HG02938 (cell line): ENCODE data around the gene MRPS21.
"Not testable (repeated sequence)": the region's sequence is repeated elsewhere in the genome, so short reads cannot be mapped to it uniquely, and the experiment has no call there.

Source experiments
- ATAC-seq: cut with Tn5 transposase; IDR thresholded peaks from one replicate; pipeline ENCODE4 v1.9.1; 2021; ENCODE audit warnings: mild to moderate bottlenecking, moderate library complexity; ENCODE audit not compliant: unreplicated experiment

MRPS21 gene

DNA sequence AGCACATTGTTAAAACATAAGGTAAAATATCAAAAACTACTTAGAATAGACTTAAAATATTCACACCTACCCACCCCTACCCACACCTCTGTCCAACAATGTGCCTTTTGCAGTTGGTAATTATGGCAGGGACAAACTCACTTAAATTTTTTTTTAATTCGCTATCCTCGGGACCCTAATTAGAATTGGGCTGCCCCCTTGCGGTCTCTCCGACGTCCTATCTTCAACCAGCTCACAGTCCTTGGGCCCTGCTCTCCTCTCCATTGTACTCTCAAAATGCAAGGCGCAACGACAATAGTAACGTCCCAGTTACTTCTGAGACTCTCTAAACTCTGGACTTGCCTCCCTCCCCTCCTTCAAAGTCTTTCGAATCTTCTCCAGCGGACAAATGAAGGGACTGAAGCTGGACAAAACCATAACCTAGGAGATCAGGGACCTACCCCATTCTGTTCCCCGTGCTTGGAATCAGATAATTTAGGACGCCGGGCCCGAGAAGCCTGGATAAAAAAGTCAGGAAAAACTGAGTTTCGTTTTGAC lies 12.4 kb upstream of the MRPS21 start:
- ATAC-seq, result no peak

DNA sequence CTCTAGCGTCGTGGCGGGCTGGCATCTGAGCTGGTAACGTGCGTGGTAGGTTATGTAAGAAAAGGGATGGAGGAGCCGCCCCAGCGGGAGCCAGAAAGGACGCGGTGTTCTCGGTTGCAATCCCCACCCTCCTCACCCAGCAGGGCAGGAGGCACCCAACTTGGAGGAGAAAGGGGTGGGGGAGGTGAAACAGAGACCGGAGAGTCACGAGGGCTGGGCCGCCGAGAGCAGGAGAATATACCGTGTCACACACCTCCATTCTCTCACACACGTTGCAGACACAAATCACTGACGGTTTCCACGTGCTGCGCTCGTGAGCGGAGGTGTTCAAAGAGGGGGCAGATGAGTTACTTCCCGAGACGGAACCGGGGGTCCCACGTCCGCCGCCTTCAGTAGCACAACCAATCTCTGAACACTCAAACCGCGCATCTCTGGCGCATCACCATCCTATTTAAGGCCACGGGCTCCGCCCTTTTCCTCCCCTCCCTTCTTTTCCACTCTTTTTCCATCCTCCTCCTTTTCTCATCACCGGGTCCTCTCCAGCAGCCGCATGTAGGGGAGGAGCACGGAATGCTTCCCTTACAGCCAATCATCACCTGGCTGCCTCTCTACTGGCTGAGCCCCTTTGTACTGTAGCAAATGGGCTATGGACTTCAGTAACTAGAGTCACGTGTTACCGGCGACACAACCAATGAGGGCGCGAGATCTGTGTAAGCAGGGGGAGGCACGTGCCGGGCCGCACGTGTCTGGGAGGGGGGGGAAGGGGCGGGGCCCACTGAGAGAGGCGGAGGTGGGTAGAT lies 11.7 kb upstream of the MRPS21 start, which contains the start of gene CIART:
CIART (plus strand) TSS at position 797 of the 800 bp plus-strand sequence. CDS start 714 bp downstream, outside the sequence.
- ATAC-seq, result peak; percentile 71

- ATAC-seq, result no peak
Measured at GRCh38 chr1:150282558-150282958, 11.1 kb upstream of the MRPS21 start.

DNA sequence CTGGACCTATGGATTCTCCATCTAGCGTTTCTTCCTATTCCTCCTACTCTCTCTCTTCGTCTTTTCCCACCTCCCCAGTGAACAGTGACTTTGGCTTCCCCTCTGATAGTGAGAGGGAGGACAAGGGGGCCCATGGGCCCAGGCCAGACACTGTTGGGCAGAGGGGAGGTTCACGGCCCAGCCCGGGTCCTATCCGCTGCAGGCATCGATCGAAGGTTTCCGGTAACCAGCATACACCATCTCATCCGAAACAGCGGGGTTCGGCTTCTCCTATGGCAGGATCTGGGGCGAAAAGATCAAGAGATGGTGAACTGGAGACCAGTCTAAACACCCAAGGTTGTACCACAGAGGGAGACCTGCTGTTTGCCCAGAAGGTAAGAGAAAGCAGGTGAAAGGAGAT lies 10.4 kb upstream of the MRPS21 start:
- ATAC-seq, result no peak

GRCh38 chr1:150288382-150288781 lies 5.3 kb upstream of the MRPS21 start:
- ATAC-seq, result no peak

- ATAC-seq, result no peak
Measured at GRCh38 chr1:150288822-150289221, 4.8 kb upstream of the MRPS21 start.

DNA sequence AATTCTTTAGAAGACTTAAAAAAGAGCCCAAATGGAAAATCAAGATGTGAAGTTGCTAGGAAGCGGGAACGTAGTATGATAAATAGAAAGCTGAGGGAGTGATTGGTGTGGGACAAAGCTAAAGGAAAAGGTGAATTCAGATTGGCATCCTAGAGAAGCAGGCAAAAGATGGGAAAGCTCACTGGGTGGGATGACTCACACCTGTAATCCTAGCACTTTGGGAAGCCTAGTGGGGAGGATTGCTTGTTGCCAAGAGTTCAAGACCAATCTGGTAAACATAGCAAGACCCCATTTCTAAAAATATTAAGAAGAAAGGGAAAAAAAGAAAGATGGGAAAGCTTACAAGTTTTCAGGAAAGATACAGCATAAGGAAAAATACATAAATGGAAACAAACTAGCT lies 1.8 kb downstream of the MRPS21 start:
- ATAC-seq, result no peak

DNA sequence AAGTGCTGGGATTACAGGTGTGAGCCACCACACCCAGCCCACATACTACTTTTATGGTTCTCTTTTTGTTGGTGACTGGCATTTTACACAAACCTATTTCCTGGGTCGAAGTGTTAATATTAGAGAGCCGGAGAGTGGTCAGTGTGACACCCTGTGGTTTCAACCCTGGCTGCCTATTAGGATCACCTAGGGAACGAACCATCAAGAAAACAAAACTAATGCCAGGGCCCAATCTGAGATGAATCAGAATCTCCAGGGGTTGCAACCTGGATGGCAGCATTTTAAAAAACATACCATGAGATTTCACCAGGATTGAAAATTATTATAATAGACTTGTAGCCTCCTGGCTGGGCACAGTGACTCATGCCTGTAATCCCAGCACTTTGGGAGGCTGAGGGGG lies 6.1 kb downstream of the MRPS21 start:
- ATAC-seq, result no peak

- no peak for ATAC-seq
Measured at GRCh38 chr1:150302338-150302737, 8.7 kb downstream of the MRPS21 start.

DNA sequence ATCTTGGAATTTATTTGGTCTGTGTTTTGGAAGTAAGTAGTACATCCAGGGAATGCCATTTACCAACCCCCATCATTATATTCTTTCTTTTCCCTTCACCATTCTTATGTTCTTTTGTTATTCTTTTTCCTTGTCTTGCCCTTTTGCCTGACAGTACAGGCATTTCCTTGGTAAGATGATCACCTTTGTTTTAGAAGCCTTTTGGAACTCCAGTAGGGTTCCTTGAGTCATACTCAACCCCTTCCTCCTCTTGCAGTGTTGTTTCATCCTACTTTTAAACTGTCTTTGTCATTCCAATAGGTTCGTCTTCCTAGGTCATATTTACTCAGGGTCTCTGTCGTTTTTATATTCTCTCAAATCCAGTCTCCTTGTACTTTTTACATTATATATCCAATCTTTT lies 9.2 kb downstream of the MRPS21 start:
- ATAC-seq, result no peak

DNA sequence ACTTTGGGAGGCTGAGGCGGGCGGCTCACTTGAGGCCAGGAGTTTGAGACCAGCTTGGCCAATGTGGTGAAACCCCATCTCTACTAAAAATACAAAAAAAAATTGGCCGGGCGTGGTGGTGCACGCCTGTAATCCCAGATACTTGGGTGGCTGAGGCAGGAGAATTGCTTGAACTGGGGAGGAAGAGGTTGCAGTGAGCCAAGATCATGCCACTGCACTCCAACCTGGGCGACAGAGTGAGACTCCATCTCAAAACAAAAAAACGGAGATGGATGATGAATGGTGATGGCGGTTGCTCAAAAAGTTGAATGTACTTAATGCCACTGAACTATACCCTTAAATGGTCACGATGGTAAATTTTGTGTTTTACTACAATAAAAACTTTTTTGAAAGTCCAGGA lies 14.9 kb downstream of the MRPS21 start:
- not testable (repeated sequence) for ATAC-seq

GRCh38 chr1:150309758-150310508 lies 16.3 kb downstream of the MRPS21 start:
- ATAC-seq, result no peak

GRCh38 chr1:150311762-150312161 lies 18.1 kb downstream of the MRPS21 start:
- ATAC-seq, result no peak

- ATAC-seq, result not testable (repeated sequence)
Measured at GRCh38 chr1:150314691-150315090, 21.0 kb downstream of the MRPS21 start.

DNA sequence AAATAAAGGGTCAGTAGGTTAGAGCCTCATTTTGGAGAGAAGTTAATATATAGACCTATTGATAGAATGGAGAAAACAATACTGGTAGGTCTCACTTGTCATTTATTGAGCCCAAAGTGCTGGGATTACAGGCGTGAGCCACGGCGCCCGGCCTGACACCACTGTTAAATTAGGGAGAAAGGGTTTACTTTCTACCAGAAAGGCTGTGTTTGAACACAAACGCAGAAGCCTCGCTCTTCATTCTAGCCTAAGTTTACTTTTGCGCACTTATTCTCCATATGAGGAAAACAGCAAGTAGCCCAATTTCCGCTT lies 27.0 kb downstream of the MRPS21 start:
- no peak for ATAC-seq

GRCh38 chr1:150321826-150322166 lies 28.1 kb downstream of the MRPS21 start:
- ATAC-seq, result no peak

DNA sequence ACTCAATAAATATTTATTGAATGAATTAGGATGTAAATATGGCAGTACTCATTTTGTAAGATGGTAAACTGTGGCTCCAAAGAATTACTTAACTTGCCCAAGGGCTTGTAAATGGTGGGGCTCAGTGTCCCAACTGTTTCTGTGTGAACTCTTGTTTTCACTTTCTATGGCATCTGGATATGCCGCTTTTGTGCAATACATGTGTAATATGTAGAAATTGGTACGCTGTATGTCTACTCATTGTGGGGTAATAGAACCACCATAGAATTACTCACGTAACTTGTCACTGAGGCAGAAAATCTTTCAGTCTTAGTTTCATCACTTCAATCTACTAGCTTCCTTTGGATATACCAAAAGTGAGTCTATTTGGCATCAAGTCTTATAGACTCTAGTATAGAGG lies 28.6 kb downstream of the MRPS21 start:
- no peak for ATAC-seq

- ATAC-seq, result no peak
Measured at GRCh38 chr1:150332651-150333290, 39.1 kb downstream of the MRPS21 start.

DNA sequence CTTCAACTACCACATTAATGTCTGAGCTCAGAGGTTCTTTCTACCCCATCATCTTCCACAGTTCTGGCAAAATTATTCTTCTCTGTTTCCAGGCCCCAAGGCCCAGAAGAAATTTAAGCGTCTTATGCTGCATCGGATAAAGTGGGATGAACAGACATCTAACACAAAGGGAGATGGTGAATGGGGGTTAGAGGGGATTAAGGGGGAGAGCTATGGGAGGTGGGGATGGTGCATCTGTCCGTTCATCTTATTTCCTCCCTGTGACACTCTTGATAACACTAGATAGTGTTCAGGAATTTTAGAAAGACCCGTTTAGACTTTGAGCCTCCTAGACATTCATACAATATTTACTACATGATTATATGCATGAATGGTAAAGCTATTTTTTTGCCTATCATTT lies 52.7 kb downstream of the MRPS21 start:
- ATAC-seq, result no peak

DNA sequence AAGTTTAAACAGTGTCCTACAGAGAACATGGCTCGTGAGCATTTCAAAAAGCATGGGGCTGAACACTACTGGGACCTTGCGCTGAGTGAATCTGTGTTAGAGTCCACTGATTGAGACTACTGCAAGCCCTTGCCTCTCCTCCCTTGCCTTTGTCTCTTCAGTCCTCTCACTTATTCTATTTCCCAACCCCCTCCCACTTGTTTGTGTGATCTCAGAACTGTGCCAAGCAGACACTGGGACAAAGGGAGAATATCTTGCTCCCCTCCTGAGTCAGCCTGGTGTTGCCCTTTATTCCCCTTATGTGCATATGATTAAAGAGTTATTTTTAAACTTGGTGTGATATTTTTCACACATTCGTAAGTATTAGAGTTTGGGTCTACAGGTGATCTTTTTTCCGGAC lies 59.2 kb downstream of the MRPS21 start:
- ATAC-seq, result no peak
